Adrenal gland (tissue), 5 donors: Measurements from ENCODE around the gene ACOT12.

Source experiments
- POLR2A ChIP-seq, 2 donors: fragments of 450-650 bp; IDR thresholded peaks; one replicate each; pipeline ENCODE4 v1.6.1; 2017; ENCODE audit warnings: antibody characterized with exemption in 2 of 2, mild to moderate bottlenecking in 2 of 2, moderate library complexity in 1 of 2
- TF ChIP-seq, protein P1 (sequence below), 6 experiments: fragments of 450-650 bp in 4 of 6; fragments of 200-600 bp in 2 of 6; sonication (generic) in 1 of 6; IDR thresholded peaks; 1 replicate in 5 of 6; 2 replicates in 1 of 6; pipeline versions ENCODE4 v1.5.1 to v1.8.0; 2016 to 2021; ENCODE audit warnings: antibody characterized with exemption in 6 of 6, mild to moderate bottlenecking in 2 of 6, moderate library complexity in 1 of 6
- donor health status: DM: no; HTN: no; CAD: no.

DNA sequence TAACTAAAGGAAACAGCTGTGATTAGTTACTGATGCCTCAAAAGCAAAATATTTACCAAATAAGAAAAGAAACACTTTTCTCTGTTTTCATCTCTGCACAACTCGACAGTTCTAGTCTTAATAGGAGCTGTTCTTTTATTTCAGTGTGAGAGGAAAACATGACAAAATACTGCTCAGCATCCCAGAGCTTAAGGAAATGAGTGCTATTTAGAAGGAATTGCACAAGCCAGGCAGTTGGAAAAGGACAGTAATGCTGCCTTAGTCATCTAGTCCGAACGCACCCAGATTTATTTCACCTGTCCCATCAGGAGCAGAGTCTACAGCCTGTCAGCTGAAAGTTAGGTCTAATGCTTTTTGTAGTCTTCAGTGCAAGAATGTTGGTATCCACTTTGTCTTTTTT is 80.2 kb downstream of the ACOT12 start:
- TF ChIP-seq, protein P1, sequence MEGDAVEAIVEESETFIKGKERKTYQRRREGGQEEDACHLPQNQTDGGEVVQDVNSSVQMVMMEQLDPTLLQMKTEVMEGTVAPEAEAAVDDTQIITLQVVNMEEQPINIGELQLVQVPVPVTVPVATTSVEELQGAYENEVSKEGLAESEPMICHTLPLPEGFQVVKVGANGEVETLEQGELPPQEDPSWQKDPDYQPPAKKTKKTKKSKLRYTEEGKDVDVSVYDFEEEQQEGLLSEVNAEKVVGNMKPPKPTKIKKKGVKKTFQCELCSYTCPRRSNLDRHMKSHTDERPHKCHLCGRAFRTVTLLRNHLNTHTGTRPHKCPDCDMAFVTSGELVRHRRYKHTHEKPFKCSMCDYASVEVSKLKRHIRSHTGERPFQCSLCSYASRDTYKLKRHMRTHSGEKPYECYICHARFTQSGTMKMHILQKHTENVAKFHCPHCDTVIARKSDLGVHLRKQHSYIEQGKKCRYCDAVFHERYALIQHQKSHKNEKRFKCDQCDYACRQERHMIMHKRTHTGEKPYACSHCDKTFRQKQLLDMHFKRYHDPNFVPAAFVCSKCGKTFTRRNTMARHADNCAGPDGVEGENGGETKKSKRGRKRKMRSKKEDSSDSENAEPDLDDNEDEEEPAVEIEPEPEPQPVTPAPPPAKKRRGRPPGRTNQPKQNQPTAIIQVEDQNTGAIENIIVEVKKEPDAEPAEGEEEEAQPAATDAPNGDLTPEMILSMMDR (IDR thresholded peaks at IDR 0.05): no peak
- no peak for TF ChIP-seq POLR2A (IDR thresholded peaks at IDR 0.05)
